Measurements from ENCODE around the gene GAK.
"Not testable (repeated sequence)": the region's sequence is repeated elsewhere in the genome, so short reads cannot be mapped to it uniquely, and the experiment has no call there.

The GAK gene

GRCh38 chr4:806979-807378, 125.1 kb downstream of the GAK start:
- not testable (repeated sequence) for DNase-seq

- DNase-seq: no peak
Observed at GRCh38 chr4:804804-805203, 127.3 kb downstream of the GAK start.

GRCh38 chr4:803884-804283, 128.2 kb downstream of the GAK start:
- DNase-seq: no peak

- DNase-seq: no peak
Observed at GRCh38 chr4:801436-802124, 130.5 kb downstream of the GAK start.
